Lower lobe of right lung (tissue), 2 donors: ENCODE results near the gene B3GLCT. TPM values are rescaled to one million over a fixed set of nuclear protein-coding genes. Genes with fewer than 3 reads are reported as not detected.

Experiments
- ATAC-seq, 2 donors: fragments of 200-7000 bp; cut with Tn5 transposase; one replicate each; pipeline ENCODE4 v1.9.1; 2020 to 2022; ENCODE audit warnings: mild to moderate bottlenecking in 2 of 2, moderate library complexity in 2 of 2
- DNase-seq: peaks from one replicate; pipeline ENCODE4 v3.0.0-alpha.2; 2020
- H3K27ac ChIP-seq: fragments of 200-600 bp; one replicate; pipeline ENCODE4 v1.8.0; 2022
- H3K27me3 ChIP-seq: fragments of 200-600 bp; one replicate; pipeline ENCODE4 v1.8.0; 2022; ENCODE audit warnings: low read depth
- H3K36me3 ChIP-seq: fragments of 200-600 bp; one replicate; pipeline ENCODE4 v1.8.0; 2022; ENCODE audit warnings: mild to moderate bottlenecking
- H3K4me1 ChIP-seq: fragments of 200-600 bp; one replicate; pipeline ENCODE4 v1.8.0; 2022
- H3K4me3 ChIP-seq: fragments of 200-600 bp; one replicate; pipeline ENCODE4 v1.8.0; 2022; ENCODE audit warnings: mild to moderate bottlenecking
- H3K9me3 ChIP-seq: fragments of 200-600 bp; one replicate; pipeline ENCODE4 v1.8.0; 2022
- CTCF ChIP-seq: fragments of 200-600 bp; IDR thresholded peaks from one replicate; pipeline ENCODE4 v1.8.0; 2022; ENCODE audit warnings: antibody characterized with exemption, mild to moderate bottlenecking
- intact Hi-C: fragments of 100-400 bp; cut with DNase I; formaldehyde crosslinking; loops from one replicate; pipeline ENCODE4 v1.11.0; 2022
- total RNA-seq: library from RNA; stranded (reverse); fragmentation: NEBNext Ultra II Directional; extraction: Animal tissue kit (Norgen Biotek cat#: 25700); gene quantifications from one replicate; pipeline ENCODE4 v1.2.1, GENCODE V29; 2021
- donor health status: DM: no; HTN: yes; CAD: no; lungs with severe emphysema.

B3GLCT gene
- total RNA-seq, 1 donor from 2014 or later, result 6.1 TPM

- no peak for TF ChIP-seq CTCF
- ATAC-seq (no peak), DNase-seq (no peak)
- Histone ChIP-seq H3K4me3 (no peak overlapping the region), H3K27me3 (no peaks in the 10 kb centered on the region), H3K27ac (no peak overlapping the region), H3K36me3 (no peaks in the 10 kb centered on the region), H3K9me3 (no peaks in the 10 kb centered on the region), H3K4me1 (no peaks in the 10 kb centered on the region)
- intact Hi-C loops, result no loop called here
These were observed 31.6 kb upstream of the B3GLCT start for GRCh38 chr13:31168166-31168565.

DNA sequence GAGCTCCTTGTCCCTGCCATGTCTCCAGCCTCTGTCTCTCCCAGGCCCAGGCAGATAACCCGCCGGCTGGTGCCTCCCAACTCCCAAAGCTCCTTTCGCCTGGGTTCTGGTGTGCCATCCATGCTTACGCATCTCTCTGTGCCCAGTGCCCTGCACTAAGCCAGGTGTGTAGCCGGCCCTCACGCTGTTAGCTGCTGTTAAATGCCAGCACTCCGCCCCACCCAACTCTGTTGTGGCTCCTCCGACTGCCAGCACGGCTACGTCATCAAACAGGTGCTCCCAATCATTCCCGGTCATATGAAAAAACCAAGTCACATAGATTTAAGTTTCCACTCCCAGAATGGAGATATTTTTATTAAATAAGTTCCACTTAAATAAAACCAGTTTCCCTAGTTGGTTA lies 31.0 kb upstream of the B3GLCT start:
- Histone ChIP-seq H3K36me3 (no peaks in the 10 kb centered on the region), H3K27me3 (no peaks in the 10 kb centered on the region), H3K27ac (no peak overlapping the region), H3K4me1 (no peaks in the 10 kb centered on the region), H3K4me3 (no peak overlapping the region), H3K9me3 (no peaks in the 10 kb centered on the region)
- intact Hi-C loops, result no loop called here
- TF ChIP-seq CTCF, result no peak
- DNase-seq (no peak), ATAC-seq (no peak)

DNA sequence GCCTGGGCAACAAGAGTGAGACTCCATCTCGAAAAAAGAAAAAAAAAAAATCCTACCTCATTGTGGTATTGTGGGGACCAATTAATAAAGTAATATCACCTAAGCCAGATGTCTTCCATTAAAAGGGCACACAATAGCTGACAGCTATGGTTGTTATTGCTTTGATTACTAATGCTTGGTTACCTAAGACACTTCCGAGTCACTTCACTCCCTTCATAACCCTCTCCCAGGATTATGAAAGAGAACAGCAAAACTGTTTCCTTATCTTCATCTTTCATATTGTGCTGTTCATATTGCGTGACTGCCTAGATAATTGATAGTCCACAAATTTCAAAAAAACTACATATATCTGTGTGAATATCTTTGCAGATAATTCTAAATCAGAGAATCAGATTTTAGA lies 27.8 kb upstream of the B3GLCT start:
- H3K27ac ChIP-seq, result no peak overlapping the region
- H3K9me3 ChIP-seq, result no peaks in the 10 kb centered on the region
- intact Hi-C loops, result no loop called here
- H3K4me1 ChIP-seq, result no peaks in the 10 kb centered on the region
- no peaks in the 10 kb centered on the region for H3K36me3 ChIP-seq
- DNase-seq (no peak), ATAC-seq (no peak)
- no peak for TF ChIP-seq CTCF
- H3K4me3 ChIP-seq, result no peak overlapping the region
- H3K27me3 ChIP-seq, result no peaks in the 10 kb centered on the region

DNA sequence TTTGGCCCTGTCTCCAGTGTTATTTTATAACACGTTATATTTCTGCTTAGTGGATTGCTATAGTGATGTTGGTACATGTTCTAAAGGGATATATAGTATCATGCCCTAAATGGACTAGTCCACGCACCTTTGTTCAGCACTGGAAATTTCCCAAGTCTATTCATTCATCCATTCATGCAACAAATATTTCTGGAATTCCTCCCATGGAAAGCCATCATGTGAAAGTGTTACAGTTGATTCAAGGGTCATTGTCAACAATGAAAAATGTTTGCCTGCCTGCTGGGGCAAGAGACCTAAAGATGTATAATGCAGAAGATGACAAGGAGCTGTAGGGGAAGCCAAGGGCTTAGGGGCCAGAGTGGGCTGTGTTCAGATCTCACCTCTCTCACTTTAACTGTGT lies 27.2 kb upstream of the B3GLCT start:
- no peak for DNase-seq
- no peaks in the 10 kb centered on the region for H3K36me3 ChIP-seq
- intact Hi-C loops, result no loop called here
- H3K4me3 ChIP-seq, result no peak overlapping the region
- H3K9me3 ChIP-seq, result no peaks in the 10 kb centered on the region
- TF ChIP-seq CTCF, result no peak
- no peaks in the 10 kb centered on the region for H3K27me3 ChIP-seq
- no peaks in the 10 kb centered on the region for H3K4me1 ChIP-seq
- no peak overlapping the region for H3K27ac ChIP-seq
- peak in 1 of 2 donors; percentile 40 for ATAC-seq

DNA sequence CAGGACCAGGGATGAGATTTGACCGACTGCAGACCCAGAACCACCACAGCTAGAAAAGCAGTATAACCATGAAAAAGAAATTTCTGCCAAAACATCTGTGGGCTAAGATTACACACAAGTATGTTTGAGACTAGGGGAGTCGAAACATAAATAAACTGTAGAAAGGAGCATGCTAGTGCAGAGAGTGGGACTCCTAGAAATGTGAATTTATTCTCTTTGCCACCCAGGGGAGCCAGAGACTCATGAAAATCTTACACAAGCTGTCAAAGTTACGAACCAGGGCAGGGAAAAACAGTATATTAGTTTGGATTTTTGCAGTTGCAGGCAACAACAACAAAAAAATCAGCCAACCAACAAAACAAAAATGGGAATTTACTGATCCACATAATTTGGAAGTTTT lies 25.8 kb upstream of the B3GLCT start:
- no peak for TF ChIP-seq CTCF
- DNase-seq, result no peak

More for the DNA sequence above, 25.8 kb upstream of the B3GLCT start:
- H3K27me3 ChIP-seq, result no peaks in the 10 kb centered on the region
- intact Hi-C loops, result no loop called here
- no peak overlapping the region for H3K27ac ChIP-seq
- no peaks in the 10 kb centered on the region for H3K9me3 ChIP-seq
- H3K4me1 ChIP-seq, result no peaks in the 10 kb centered on the region
- H3K4me3 ChIP-seq, result no peak overlapping the region
- H3K36me3 ChIP-seq, result no peaks in the 10 kb centered on the region
- no peak for ATAC-seq
